G401 (cell line): ENCODE results near the gene GH1. TPM values are rescaled to one million over a fixed set of nuclear protein-coding genes. Genes with fewer than 3 reads are reported as not detected.
"Not testable (repeated sequence)": the region's sequence is repeated elsewhere in the genome, so short reads cannot be mapped to it uniquely, and the experiment has no call there.

Source experiments
- DNase-seq: peaks from one replicate; pipeline ENCODE4 v3.0.0-alpha.2; 2015; ENCODE audit warnings: low spot score
- in situ Hi-C: cut with HindIII; loops from 2 replicates; pipeline ENCODE4 v1.10.0; 2016; ENCODE audit warnings: low sequenced_read_pairs, mixed read lengths
- total RNA-seq: library from RNA; depleted of rRNA; stranded (reverse); fragments of >200 nt; shearing (Covaris generic); gene quantifications from 2 replicates; pipeline ENCODE4 v1.2.3, GENCODE V29; 2014

The GH1 gene
- total RNA-seq, 1 experiment from 2014 or later = not detected

DNA sequence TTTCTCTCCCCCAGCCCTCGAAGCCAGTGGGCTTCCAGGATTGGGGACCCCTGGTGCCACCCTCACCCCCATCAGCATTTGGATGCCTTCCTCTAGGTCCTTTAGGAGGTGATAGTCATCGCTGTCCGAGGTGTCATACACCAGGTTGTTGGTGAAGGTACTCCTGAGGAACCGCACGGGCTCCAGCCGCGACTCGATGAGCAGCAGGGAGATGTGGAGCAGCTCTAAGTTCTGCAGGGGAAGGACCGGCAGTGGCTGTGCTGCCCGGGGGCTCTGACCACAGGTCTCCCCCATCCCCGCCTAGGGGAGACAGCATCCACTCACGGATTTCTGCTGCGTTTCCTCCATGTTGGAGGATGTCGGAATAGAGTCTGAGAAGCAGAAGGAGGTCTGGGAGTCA is 8.5 kb downstream of the GH1 start:
- in situ Hi-C loops = no loop called here
- DNase-seq = no peak

DNA sequence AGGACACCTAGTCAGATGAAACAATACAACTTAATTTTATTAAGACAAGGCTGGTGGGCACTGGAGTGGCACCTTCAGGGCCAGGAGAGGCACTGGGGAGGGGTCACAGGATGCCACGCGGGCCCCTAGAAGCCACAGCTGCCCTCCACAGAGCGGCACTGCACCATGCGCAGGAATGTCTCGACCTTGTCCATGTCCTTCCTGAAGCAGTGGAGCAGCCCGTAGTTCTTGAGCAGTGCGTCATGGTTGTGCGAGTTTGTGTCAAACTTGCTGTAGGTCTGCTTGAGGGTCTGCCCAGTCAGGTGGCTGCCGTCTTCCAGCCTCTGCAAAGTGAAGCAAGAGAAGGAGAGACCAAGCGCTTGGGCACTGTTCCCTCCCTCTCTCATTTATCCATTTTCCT is 9.1 kb downstream of the GH1 start:
- DNase-seq, in situ Hi-C loops: not testable (repeated sequence)

DNA sequence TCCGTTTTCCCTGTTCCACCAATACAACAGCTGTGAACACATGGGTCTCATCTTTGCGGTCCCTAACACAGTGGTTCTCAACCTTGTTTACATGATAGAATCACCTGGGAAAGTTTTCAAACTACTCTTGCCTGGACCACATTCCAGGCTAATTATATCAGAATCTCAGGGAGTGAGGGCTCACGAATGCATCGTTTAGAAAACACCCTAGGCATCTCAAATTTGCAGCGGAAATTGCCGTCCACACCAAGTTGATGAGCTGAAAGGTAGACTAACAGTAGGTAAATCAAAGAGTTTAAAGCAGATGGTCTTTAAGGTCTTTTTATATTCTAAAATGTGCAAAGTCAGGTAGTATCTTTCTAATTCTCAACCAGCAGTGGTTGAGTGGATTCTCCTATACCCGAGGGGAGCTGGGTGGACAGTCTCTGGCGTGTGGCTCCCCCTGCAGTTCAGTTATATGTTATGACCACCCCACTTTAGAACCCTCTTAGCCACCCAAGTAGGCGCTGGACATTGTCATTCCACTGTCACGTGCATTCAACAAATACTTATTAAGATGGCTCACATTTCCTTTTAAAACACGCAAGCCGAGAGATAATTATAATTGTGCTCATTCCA is 11.4 kb downstream of the GH1 start:
- DNase-seq, in situ Hi-C loops: not testable (repeated sequence)

- in situ Hi-C loops, DNase-seq: not testable (repeated sequence)
These were observed 13.8 kb downstream of the GH1 start for GRCh38 chr17:63904796-63905195.

- DNase-seq, in situ Hi-C loops: not testable (repeated sequence)
These were observed 14.8 kb downstream of the GH1 start for GRCh38 chr17:63903787-63904201.

- DNase-seq, in situ Hi-C loops: not testable (repeated sequence)
These were observed 16.7 kb downstream of the GH1 start for GRCh38 chr17:63901971-63902370.

- DNase-seq, in situ Hi-C loops: not testable (repeated sequence)
These were observed 19.5 kb downstream of the GH1 start for GRCh38 chr17:63898899-63899798.

DNA sequence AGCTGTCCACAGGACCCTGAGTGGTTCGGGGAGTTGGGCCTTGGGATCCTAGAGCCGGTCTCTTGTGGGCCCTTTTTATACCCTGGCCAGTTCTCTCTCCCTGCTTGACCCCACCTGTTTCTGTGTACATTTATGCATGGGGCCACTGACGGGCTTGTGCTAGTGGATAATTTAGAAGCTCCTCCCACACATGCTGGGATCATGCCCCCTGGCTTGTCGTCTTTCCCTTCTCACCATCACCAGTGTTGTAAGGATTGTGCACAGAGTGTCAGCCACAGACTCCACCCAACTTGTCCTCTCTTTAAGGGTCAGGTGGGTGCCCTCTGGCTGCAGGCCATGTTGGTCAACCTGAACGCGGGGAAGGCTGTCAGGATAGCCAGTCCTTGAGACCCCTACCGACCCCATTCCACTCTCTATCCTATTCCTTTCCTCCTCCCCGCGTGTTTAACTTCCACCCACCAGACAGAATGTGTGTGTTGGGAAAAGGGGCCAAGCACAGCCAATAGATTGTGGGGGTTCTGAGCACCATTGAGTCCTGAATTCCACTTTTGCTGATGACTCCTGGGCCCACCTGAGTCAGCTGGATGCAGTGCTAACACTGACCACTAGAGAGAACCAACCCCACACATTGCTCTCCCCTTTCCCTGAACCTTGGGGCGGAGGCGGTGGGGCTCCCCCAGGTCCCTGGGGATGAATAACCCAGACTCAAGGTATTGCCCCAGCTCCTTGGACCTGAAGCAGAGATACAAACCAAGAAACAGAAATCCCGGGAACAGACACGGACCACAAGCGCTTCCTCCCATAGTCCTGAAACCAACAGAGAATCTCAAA is 21.9 kb downstream of the GH1 start, which contains the start of gene CSH1:
Gene CSH1, minus strand, starts transcription at position 51 of the 831 bp plus-strand sequence. CDS start 63 bp downstream, outside the sequence.
- DNase-seq, in situ Hi-C loops: not testable (repeated sequence)

DNA sequence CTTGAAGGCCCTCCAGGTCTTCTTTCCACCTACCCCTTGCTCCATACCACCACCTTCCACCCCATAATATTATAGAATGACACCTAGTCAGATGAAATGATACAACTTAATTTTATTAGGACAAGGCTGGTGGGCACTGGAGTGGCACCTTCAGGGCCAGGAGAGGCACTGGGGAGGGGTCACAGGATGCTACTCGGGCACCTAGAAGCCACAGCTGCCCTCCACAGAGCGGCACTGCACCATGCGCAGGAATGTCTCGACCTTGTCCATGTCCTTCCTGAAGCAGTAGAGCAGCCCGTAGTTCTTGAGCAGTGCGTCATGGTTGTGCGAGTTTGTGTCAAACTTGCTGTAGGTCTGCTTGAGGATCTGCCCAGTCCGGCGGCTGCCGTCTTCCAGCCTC is 23.8 kb downstream of the GH1 start:
- DNase-seq, in situ Hi-C loops: not testable (repeated sequence)

- in situ Hi-C loops, DNase-seq: not testable (repeated sequence)
These were observed 24.6 kb downstream of the GH1 start for GRCh38 chr17:63894021-63894420.

- in situ Hi-C loops, DNase-seq: not testable (repeated sequence)
These were observed 26.2 kb downstream of the GH1 start for GRCh38 chr17:63892316-63893037.

GRCh38 chr17:63889026-63889848 is 29.4 kb downstream of the GH1 start:
- peak; percentile 37 for DNase-seq
- in situ Hi-C loops = not testable (repeated sequence)

- DNase-seq, in situ Hi-C loops: not testable (repeated sequence)
These were observed 33.5 kb downstream of the GH1 start for GRCh38 chr17:63885119-63885518.

GRCh38 chr17:63882626-63883126 is 36.0 kb downstream of the GH1 start:
- DNase-seq = not testable (repeated sequence)

DNA sequence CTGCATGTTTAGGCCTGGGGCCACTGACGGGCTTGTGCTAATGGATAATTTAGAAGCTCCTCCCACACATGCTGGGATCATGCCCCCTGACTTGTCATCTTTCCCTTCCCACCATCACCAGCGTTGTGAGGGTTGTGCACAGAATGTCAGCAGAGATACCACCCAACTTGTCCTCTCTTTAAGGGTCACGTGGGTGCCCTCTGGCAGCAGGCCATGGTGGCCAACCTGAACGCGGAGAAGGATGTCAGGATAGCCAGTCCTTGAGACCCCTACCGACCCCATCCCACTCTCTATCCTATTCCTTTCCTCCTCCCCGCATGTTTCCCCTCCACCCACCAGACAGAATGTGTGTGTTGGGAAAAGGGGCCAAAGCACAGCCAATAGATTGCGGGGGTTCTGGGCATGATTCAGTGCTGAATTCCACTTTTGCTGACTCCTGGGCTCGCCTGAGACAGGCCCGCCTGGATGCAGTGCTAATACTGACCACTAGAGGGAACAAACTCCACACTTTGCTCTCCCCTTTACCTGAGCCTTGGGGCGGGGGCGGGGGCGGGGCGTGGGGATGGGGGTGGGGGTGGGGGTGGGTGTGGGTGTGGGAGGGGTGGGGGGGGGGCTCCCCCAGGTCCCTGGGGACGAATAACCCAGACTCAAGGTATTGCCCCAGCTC is 36.6 kb downstream of the GH1 start, which contains the start of gene GH2:
Gene GH2, minus strand, starts transcription at position 10 of the 667 bp plus-strand sequence. CDS start 143 bp downstream, outside the sequence.
- in situ Hi-C loops = no loop called here
- DNase-seq = peak; percentile 29

More at GRCh38 chr17:63882626-63883126, 36.0 kb downstream of the GH1 start:
- in situ Hi-C loops = not testable (repeated sequence)

DNA sequence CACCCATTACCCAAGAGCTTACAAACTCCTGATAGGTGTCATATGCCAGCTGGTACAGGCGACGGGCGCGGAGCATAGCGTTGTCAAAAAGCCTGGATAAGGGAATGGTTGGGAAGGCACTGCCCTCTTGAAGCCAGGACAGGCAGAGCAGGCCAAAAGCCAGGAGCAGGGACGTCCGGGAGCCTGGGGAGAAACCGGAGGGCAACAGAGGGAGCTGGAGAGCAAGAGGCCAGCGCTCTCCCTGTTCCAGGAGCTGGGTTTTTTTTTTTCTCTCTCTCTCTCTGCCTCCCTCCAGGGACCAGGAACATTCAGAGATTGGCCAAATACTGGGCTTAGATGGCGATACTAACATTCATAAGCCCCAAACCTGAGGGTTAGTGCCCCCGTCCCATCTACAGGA is 37.3 kb downstream of the GH1 start:
- in situ Hi-C loops, DNase-seq: not testable (repeated sequence)

- in situ Hi-C loops = no loop called here
- DNase-seq = no peak
These were observed 37.9 kb downstream of the GH1 start for GRCh38 chr17:63880706-63881105.
